Caco-2 (cell line): Measurements from ENCODE around the gene HOOK1. TPM values are rescaled to one million over a fixed set of nuclear protein-coding genes. Genes with fewer than 3 reads are reported as not detected.
A peak's percentile ranks its signal among the peaks of the same experiment; 100 is the strongest.

ENCODE experiments used
- BruUV-seq: library from RNA; stranded (reverse); fragments of 400-500 nt; replicated peaks from 2 replicates; lab custom pipeline; 2021; lab: Mats Ljungman, UMichigan
- CTCF ChIA-PET: fragments of 300-600 bp; sonication (Branson Sonifier 250); formaldehyde crosslinking; loops from one replicate; lab custom pipeline; 2022; ENCODE audit warnings: antibody characterized with exemption; lab: Charles Lee
- POLR2A ChIA-PET: fragments of 300-600 bp; sonication (Branson Sonifier 250); formaldehyde crosslinking; loops from one replicate; lab custom pipeline; 2022; ENCODE audit warnings: antibody characterized with exemption; lab: Charles Lee
- DNase-seq, 2 experiments: peaks; one replicate each; pipeline versions ENCODE4 v3.0.0 to v3.0.0-alpha.2; 2020 to 2022
- H3K27me3 ChIP-seq: replicated peaks from 2 replicates; pipeline ENCODE4 v1.6.0; 2011; ENCODE audit warnings: low read length; ENCODE audit not compliant: control insufficient read depth, insufficient read depth
- H3K36me3 ChIP-seq: 2 replicates; pipeline ENCODE4 v1.5.1; 2011; ENCODE audit warnings: low read length; ENCODE audit not compliant: control insufficient read depth, insufficient read depth
- H3K4me1 ChIP-seq: fragments of 250-450 bp; sonication (Bioruptor Pico); 2 replicates; pipeline ENCODE4 v1.5.1; 2020; ENCODE audit warnings: mild to moderate bottlenecking
- H3K4me3 ChIP-seq: 2 replicates; pipeline ENCODE4 v1.5.1; 2011; ENCODE audit warnings: low read depth, mild to moderate bottlenecking, control low read depth, low read length
- H3K9me3 ChIP-seq: fragments of 250-450 bp; sonication (Bioruptor Pico); 2 replicates; pipeline ENCODE4 v1.5.1; 2020; ENCODE audit warnings: mild to moderate bottlenecking, moderate library complexity
- H3K27ac Mint-ChIP-seq: one replicate; pipeline ENCODE4 v1.8.0; 2022; ENCODE audit warnings: mixed read lengths; ENCODE audit not compliant: unreplicated experiment
- H3K27me3 Mint-ChIP-seq: one replicate; pipeline ENCODE4 v1.8.0; 2022; ENCODE audit warnings: mixed read lengths; ENCODE audit not compliant: insufficient read depth, unreplicated experiment
- H3K36me3 Mint-ChIP-seq: one replicate; pipeline ENCODE4 v1.8.0; 2022; ENCODE audit warnings: mild to moderate bottlenecking, mixed read lengths; ENCODE audit not compliant: insufficient read depth, unreplicated experiment
- H3K4me1 Mint-ChIP-seq: one replicate; pipeline ENCODE4 v1.8.0; 2022; ENCODE audit warnings: low read depth, mixed read lengths; ENCODE audit not compliant: unreplicated experiment
- H3K4me3 Mint-ChIP-seq: one replicate; pipeline ENCODE4 v1.8.0; 2022; ENCODE audit warnings: mild to moderate bottlenecking, moderate library complexity, mixed read lengths; ENCODE audit not compliant: unreplicated experiment
- H3K9me3 Mint-ChIP-seq: one replicate; pipeline ENCODE4 v1.8.0; 2022; ENCODE audit warnings: mixed read lengths; ENCODE audit not compliant: unreplicated experiment
- CTCF ChIP-seq, 2 experiments: fragments of 200-600 bp in 1 of 2; IDR thresholded peaks; 1 replicate in 1 of 2; 2 replicates in 1 of 2; pipeline versions ENCODE4 v1.5.1 to v1.8.0; 2011 to 2022; ENCODE audit warnings: antibody characterized with exemption in 1 of 2, control low read depth in 1 of 2, inconsistent platforms in 1 of 2, low read depth in 1 of 2, low read length in 1 of 2, mild to moderate bottlenecking in 1 of 2, moderate library complexity in 1 of 2; ENCODE audit not compliant: insufficient read depth in 1 of 2, severe bottlenecking in 1 of 2, unreplicated experiment in 1 of 2
- intact Hi-C: fragments of 100-400 bp; cut with micrococcal nuclease; formaldehyde crosslinking; loops from one replicate; pipeline ENCODE4 v1.10.0; 2022; ENCODE audit not compliant: unreplicated experiment
- total RNA-seq: library from RNA; stranded (reverse); gene quantifications from 2 replicates; pipeline ENCODE4 v1.2.3, GENCODE V29; 2022

Gene HOOK1
- total RNA-seq, 1 experiment from 2014 or later: 25.2 TPM

GRCh38 chr1:59805554-59805953, 9.2 kb upstream of the HOOK1 start:
- Histone ChIP-seq H3K4me1 (no peaks in the 10 kb centered on the region), H3K27me3 (no peaks in the 10 kb centered on the region), H3K9me3 (no peaks in the 10 kb centered on the region), H3K4me3 (no peak overlapping the region), H3K36me3 (no peaks in the 10 kb centered on the region)
- Mint-ChIP-seq H3K27me3 (no peaks in the 10 kb centered on the region), H3K36me3 (no peaks in the 10 kb centered on the region), H3K4me3 (no peak overlapping the region), H3K4me1 (peaks cover 6% of the 10 kb centered on the region), H3K27ac (no peak overlapping the region), H3K9me3 (no peaks in the 10 kb centered on the region)
- ChIA-PET POLR2A (no interaction called here), CTCF (no interaction called here)
- BruUV-seq: no TSS peak
- no peak for TF ChIP-seq CTCF (IDR thresholded peaks at IDR 0.05; ENCODE audit: insufficient read depth in 1 of 2, low read depth in 1 of 2, low read length in 1 of 2, severe bottlenecking in 1 of 2, unreplicated experiment in 1 of 2)
- intact Hi-C loops: no loop called here
- DNase-seq: no peak

GRCh38 chr1:59814180-59814900, 409 bp upstream of the HOOK1 start:
- Mint-ChIP-seq H3K27ac (no peak overlapping the region), H3K27me3 (no peaks in the 10 kb centered on the region), H3K4me3 (no peak overlapping the region), H3K9me3 (no peaks in the 10 kb centered on the region), H3K36me3 (peaks cover 11% of the 10 kb centered on the region), H3K4me1 (peaks cover 6% of the 10 kb centered on the region)
- CTCF ChIA-PET: no interaction called here
- H3K9me3 ChIP-seq: no peaks in the 10 kb centered on the region
- no peak for TF ChIP-seq CTCF (IDR thresholded peaks at IDR 0.05; ENCODE audit: insufficient read depth in 1 of 2, low read depth in 1 of 2, low read length in 1 of 2, severe bottlenecking in 1 of 2, unreplicated experiment in 1 of 2)
- no TSS peak for BruUV-seq
- peak; percentile 88 to 96 for DNase-seq
- intact Hi-C loops: loop anchor here (2.0 kb wide), 1 partner anchor 42 kb away; no protein-coding TSS in a partner anchor
- POLR2A ChIA-PET: interaction anchor here (0.8 kb wide), 1 partner anchor 43 kb away, joined by 3 read pairs; no protein-coding TSS in a partner anchor
- no peaks in the 10 kb centered on the region for H3K27me3 ChIP-seq
- no peaks in the 10 kb centered on the region for H3K36me3 ChIP-seq
- H3K4me1 ChIP-seq: peaks cover 6% of the 10 kb centered on the region
- H3K4me3 ChIP-seq: peak overlapping the region; percentile 83

- TF ChIP-seq CTCF (IDR thresholded peaks at IDR 0.05; ENCODE audit: insufficient read depth in 1 of 2, low read depth in 1 of 2, low read length in 1 of 2, severe bottlenecking in 1 of 2, unreplicated experiment in 1 of 2): no peak
- peak overlapping the region; percentile 83 for H3K4me3 ChIP-seq
- Mint-ChIP-seq H3K27ac (no peak overlapping the region), H3K36me3 (peaks cover 11% of the 10 kb centered on the region), H3K27me3 (no peaks in the 10 kb centered on the region), H3K4me3 (no peak overlapping the region), H3K9me3 (no peaks in the 10 kb centered on the region), H3K4me1 (peaks cover 6% of the 10 kb centered on the region)
- no peaks in the 10 kb centered on the region for H3K36me3 ChIP-seq
- ChIA-PET CTCF (no interaction called here), POLR2A (no interaction called here)
- H3K27me3 ChIP-seq: no peaks in the 10 kb centered on the region
- H3K4me1 ChIP-seq: peaks cover 6% of the 10 kb centered on the region
- BruUV-seq: no TSS peak
- peak in 1 of 2 experiments; percentile 2 for DNase-seq
- intact Hi-C loops: loop anchor here (2.0 kb wide), 2 partner anchors 41 to 77 kb away; no protein-coding TSS in a partner anchor
- no peaks in the 10 kb centered on the region for H3K9me3 ChIP-seq
These were observed 1.1 kb downstream of the HOOK1 start for GRCh38 chr1:59815892-59816291.
